ENCODE data around the gene SLC9A5. TPM values are rescaled to one million over a fixed set of nuclear protein-coding genes. Genes with fewer than 3 reads are reported as not detected.

SLC9A5 gene
- total and polyA plus RNA-seq, 10 of the 15 experiments (the other 5 are each of a cell fraction or from before 2014, with no cell fraction given) = 0.26 to 5.7 (median 1.5) TPM

DNA sequence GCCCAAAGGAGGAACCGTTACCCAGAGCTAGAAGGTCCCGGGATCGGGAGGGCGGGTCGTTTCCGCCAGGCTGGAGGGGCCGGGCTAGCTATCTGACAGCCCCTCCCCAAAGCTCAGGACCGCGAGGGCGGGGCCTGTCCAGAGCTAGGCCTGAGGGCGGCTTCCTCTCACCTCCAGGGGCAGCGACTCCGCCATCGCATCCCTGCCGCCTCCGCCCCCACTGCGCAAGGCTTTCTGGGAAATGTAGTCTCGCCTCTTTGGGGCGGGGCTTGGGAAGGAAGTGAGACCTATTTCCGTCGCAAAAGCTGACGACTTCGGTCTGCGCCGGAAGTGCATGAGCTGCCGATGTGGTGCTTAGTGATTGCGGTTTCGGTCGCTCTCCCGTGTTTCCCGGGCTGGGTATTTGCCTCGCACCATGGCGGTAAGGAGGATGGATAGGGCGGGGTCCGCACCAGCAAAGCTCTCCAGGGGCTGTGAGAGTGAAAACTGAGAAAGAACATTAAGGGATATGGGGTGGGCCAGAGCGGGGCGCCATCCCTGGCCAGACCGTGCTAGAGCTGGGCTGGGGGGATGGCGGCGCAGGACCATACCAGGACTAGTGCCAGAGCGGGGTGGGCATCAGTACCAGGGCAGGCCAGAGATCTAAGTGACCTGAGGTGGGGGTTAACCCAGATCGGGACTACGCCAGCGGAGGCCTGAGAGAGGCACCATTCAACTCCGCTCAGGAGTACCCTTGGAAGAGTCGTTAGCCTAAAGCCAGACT lies 21.8 kb upstream of the SLC9A5 start, which contains the start of gene TMEM208 (continued):
- TF ChIP-seq, protein P1, sequence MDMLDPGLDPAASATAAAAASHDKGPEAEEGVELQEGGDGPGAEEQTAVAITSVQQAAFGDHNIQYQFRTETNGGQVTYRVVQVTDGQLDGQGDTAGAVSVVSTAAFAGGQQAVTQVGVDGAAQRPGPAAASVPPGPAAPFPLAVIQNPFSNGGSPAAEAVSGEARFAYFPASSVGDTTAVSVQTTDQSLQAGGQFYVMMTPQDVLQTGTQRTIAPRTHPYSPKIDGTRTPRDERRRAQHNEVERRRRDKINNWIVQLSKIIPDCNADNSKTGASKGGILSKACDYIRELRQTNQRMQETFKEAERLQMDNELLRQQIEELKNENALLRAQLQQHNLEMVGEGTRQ (IDR thresholded peaks at IDR 0.05; ENCODE audit: borderline replicate concordance, low read depth, low read length) = no peak
- no peak for TF ChIP-seq TCF3 (IDR thresholded peaks at IDR 0.05; ENCODE audit: borderline replicate concordance, insufficient read depth, low read depth, low read length)
- TF ChIP-seq DPF2 (IDR thresholded peaks at IDR 0.05) = no peak
- TF ChIP-seq, protein P2, sequence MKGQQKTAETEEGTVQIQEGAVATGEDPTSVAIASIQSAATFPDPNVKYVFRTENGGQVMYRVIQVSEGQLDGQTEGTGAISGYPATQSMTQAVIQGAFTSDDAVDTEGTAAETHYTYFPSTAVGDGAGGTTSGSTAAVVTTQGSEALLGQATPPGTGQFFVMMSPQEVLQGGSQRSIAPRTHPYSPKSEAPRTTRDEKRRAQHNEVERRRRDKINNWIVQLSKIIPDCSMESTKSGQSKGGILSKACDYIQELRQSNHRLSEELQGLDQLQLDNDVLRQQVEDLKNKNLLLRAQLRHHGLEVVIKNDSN (IDR thresholded peaks at IDR 0.05; ENCODE audit: borderline replicate concordance, extremely low read length, insufficient read depth, low read depth, low read length) = no peak
- TF ChIP-seq, protein P3, sequence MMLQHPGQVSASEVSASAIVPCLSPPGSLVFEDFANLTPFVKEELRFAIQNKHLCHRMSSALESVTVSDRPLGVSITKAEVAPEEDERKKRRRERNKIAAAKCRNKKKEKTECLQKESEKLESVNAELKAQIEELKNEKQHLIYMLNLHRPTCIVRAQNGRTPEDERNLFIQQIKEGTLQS (IDR thresholded peaks at IDR 0.05; ENCODE audit: borderline replicate concordance, extremely low read depth, low read depth, low read length) = peak; percentile 98
- peak; percentile 65 for TF ChIP-seq SPI1 (IDR thresholded peaks at IDR 0.05; ENCODE audit: borderline replicate concordance, insufficient read depth, low read depth, low read length)
- no peak for TF ChIP-seq WRNIP1 (IDR thresholded peaks at IDR 0.05; ENCODE audit: borderline replicate concordance, low read depth, low read length)
- TF ChIP-seq CBFB (IDR thresholded peaks at IDR 0.05; ENCODE audit: low read depth) = peak; percentile 96
- TF ChIP-seq, protein P4, sequence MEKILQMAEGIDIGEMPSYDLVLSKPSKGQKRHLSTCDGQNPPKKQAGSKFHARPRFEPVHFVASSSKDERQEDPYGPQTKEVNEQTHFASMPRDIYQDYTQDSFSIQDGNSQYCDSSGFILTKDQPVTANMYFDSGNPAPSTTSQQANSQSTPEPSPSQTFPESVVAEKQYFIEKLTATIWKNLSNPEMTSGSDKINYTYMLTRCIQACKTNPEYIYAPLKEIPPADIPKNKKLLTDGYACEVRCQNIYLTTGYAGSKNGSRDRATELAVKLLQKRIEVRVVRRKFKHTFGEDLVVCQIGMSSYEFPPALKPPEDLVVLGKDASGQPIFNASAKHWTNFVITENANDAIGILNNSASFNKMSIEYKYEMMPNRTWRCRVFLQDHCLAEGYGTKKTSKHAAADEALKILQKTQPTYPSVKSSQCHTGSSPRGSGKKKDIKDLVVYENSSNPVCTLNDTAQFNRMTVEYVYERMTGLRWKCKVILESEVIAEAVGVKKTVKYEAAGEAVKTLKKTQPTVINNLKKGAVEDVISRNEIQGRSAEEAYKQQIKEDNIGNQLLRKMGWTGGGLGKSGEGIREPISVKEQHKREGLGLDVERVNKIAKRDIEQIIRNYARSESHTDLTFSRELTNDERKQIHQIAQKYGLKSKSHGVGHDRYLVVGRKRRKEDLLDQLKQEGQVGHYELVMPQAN (conservative IDR thresholded peaks at IDR 0.05) = peak; percentile 95
- TF ChIP-seq, protein P5, sequence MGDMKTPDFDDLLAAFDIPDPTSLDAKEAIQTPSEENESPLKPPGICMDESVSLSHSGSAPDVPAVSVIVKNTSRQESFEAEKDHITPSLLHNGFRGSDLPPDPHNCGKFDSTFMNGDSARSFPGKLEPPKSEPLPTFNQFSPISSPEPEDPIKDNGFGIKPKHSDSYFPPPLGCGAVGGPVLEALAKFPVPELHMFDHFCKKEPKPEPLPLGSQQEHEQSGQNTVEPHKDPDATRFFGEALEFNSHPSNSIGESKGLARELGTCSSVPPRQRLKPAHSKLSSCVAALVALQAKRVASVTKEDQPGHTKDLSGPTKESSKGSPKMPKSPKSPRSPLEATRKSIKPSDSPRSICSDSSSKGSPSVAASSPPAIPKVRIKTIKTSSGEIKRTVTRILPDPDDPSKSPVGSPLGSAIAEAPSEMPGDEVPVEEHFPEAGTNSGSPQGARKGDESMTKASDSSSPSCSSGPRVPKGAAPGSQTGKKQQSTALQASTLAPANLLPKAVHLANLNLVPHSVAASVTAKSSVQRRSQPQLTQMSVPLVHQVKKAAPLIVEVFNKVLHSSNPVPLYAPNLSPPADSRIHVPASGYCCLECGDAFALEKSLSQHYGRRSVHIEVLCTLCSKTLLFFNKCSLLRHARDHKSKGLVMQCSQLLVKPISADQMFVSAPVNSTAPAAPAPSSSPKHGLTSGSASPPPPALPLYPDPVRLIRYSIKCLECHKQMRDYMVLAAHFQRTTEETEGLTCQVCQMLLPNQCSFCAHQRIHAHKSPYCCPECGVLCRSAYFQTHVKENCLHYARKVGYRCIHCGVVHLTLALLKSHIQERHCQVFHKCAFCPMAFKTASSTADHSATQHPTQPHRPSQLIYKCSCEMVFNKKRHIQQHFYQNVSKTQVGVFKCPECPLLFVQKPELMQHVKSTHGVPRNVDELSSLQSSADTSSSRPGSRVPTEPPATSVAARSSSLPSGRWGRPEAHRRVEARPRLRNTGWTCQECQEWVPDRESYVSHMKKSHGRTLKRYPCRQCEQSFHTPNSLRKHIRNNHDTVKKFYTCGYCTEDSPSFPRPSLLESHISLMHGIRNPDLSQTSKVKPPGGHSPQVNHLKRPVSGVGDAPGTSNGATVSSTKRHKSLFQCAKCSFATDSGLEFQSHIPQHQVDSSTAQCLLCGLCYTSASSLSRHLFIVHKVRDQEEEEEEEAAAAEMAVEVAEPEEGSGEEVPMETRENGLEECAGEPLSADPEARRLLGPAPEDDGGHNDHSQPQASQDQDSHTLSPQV (IDR thresholded peaks at IDR 0.05) = no peak
- TF ChIP-seq, protein P6, sequence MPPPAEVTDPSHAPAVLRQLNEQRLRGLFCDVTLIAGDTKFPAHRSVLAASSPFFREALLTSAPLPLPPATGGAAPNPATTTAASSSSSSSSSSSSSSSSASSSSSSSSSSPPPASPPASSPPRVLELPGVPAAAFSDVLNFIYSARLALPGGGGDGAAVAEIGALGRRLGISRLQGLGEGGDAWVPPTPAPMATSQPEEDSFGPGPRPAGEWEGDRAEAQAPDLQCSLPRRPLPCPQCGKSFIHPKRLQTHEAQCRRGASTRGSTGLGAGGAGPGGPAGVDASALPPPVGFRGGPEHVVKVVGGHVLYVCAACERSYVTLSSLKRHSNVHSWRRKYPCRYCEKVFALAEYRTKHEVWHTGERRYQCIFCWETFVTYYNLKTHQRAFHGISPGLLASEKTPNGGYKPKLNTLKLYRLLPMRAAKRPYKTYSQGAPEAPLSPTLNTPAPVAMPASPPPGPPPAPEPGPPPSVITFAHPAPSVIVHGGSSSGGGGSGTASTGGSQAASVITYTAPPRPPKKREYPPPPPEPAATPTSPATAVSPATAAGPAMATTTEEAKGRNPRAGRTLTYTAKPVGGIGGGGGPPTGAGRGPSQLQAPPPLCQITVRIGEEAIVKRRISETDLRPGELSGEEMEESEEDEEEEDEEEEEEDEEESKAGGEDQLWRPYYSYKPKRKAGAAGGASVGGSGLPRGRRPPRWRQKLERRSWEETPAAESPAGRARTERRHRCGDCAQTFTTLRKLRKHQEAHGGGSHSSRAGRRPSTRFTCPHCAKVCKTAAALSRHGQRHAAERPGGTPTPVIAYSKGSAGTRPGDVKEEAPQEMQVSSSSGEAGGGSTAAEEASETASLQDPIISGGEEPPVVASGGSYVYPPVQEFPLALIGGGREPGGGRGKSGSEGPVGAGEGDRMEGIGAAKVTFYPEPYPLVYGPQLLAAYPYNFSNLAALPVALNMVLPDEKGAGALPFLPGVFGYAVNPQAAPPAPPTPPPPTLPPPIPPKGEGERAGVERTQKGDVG (CRISPR knock-in tag; IDR thresholded peaks at IDR 0.05) = no peak
- no peak for TF ChIP-seq STAT3 (IDR thresholded peaks at IDR 0.05; ENCODE audit: low read depth, low read length)
- TF ChIP-seq SREBF2 (IDR thresholded peaks at IDR 0.05; ENCODE audit: low read length) = peak; percentile 78
- no peak for TF ChIP-seq ZNF622 (IDR thresholded peaks at IDR 0.05)
- TF ChIP-seq ZBED1 (IDR thresholded peaks at IDR 0.05; ENCODE audit: borderline replicate concordance) = no peak
- no peak for TF ChIP-seq ZNF274 (IDR thresholded peaks at IDR 0.05; ENCODE audit: insufficient read depth, insufficient read length)
- 0 out of 2 replicates have a peak, but pooled peaks have one; percentile 41 for TF ChIP-seq SMARCA5 (IDR thresholded peaks at IDR 0.05)
- no peak for TF ChIP-seq RAD21 (IDR thresholded peaks at IDR 0.05; ENCODE audit: insufficient read depth, low read depth, low read length)
